ENCODE data around the gene ACBD3.

- TF ChIP-seq POLR2A (IDR thresholded peaks at IDR 0.05; ENCODE audit: extremely low read depth, insufficient read length) (no peak), MAX (IDR thresholded peaks at IDR 0.05; ENCODE audit: low read depth, low read length) (no peak)
- TF ChIP-seq, protein P1, sequence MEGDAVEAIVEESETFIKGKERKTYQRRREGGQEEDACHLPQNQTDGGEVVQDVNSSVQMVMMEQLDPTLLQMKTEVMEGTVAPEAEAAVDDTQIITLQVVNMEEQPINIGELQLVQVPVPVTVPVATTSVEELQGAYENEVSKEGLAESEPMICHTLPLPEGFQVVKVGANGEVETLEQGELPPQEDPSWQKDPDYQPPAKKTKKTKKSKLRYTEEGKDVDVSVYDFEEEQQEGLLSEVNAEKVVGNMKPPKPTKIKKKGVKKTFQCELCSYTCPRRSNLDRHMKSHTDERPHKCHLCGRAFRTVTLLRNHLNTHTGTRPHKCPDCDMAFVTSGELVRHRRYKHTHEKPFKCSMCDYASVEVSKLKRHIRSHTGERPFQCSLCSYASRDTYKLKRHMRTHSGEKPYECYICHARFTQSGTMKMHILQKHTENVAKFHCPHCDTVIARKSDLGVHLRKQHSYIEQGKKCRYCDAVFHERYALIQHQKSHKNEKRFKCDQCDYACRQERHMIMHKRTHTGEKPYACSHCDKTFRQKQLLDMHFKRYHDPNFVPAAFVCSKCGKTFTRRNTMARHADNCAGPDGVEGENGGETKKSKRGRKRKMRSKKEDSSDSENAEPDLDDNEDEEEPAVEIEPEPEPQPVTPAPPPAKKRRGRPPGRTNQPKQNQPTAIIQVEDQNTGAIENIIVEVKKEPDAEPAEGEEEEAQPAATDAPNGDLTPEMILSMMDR (IDR thresholded peaks at IDR 0.05; ENCODE audit: low read depth, low read length): no peak
Observed at GRCh38 chr1:226216056-226216455, 29.5 kb upstream of the ACBD3 start.

Measured in NB4 (cell line).